Iris pigment epithelial cell (primary cell): ENCODE measurements around the gene CYREN.
"Not testable (repeated sequence)": the region's sequence is repeated elsewhere in the genome, so short reads cannot be mapped to it uniquely, and the experiment has no call there.

ENCODE experiments used
- DNase-seq: peaks from one replicate; pipeline ENCODE4 v3.0.0-alpha.2; 2011; ENCODE audit warnings: low read depth

The CYREN gene

DNA sequence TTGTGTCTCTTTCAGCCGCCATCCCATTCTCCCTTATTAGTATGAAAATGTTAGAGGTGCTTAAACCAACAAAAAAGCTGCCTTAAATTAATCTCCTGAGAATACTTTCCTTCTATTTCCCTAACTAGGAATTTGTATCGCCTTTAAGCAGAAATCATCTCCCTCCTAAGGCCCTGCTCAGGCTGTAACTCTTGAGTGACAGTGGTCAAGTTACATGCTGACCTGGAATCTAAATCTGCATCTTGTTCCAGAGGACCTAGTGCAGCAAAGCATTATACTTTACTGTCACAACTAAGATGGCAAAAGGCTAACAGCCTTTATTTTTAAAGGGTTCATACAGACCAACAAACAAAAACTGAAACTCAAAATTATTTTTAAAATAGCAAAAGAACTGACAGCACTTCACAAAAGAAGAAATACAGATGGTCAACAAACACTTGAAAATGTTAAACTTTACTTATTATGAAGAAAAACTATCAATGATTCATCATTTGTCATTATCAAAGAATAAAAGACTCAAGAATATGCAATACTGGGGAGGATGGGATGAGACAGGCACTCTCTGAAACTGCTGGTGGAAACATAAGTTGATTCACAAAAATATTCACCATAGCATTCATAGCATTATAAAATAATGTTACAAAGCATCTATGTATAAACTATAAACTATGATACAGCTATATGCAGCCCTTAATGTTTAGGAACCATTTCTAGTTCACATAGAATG lies 11.0 kb downstream of the CYREN start:
- peak; percentile 31 for DNase-seq

DNA sequence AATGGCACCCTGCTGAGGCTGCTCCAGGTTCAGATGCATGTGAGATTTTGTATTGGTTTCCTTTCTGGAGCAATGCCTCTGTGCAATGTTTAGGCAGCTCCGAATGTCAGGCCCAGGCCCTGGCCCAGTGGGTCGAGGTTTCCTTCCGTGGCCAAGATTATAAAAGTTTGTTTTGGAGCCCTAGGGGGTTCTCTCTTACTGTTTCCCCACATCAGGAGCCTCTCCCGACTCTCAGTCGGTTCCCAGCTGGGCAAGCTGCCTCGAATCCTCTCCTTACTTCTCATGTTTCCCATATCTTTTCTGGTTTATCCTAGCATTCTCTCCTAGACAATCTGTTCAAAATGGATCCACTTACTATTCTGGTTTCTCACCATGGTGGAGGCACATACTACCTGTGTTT lies 11.6 kb downstream of the CYREN start:
- DNase-seq: no peak

DNA sequence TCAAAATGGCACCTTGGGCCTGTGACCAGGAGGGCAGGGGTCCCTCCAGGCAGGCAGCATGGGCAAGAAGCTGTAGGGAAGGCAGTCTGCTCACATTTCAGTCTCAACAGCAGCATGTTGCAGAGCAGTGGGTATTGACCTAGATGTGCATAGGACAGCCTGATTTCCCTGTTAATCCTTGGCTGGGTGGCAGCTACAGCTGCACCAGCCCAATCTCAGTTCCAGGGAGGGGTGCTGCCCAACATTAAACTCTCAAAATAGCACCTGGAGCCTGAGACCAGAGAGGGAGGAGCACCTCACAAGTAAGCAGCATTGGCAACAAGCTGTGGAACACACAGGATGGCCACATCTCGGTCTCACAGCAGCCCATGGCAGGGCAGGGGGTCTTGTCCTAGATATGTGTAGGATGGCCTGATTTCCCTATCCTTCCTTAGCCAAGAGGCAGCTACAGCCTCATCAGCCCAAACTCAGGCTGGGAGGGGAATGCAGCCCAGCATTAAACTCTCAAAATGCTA lies 12.3 kb downstream of the CYREN start:
- no peak for DNase-seq

DNA sequence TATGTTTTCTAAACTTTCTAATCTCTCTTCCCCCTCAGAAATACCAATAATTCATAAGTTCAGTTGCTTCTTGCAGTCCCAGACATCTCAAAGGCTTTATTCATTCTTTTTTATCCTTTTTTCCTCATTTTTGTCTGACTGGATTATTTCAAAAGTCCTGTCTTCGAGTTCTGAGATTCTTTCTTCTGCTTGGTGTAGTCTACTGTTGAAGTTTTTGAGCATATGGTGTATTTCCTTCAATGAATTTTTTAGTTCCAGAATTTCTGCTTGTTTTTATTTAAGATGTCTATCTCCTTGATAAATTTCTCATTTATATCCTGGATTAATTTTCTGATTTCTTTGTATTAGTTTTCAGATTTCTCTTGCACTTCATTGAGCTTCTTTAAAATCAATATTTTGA lies 14.2 kb downstream of the CYREN start:
- DNase-seq: no peak

DNA sequence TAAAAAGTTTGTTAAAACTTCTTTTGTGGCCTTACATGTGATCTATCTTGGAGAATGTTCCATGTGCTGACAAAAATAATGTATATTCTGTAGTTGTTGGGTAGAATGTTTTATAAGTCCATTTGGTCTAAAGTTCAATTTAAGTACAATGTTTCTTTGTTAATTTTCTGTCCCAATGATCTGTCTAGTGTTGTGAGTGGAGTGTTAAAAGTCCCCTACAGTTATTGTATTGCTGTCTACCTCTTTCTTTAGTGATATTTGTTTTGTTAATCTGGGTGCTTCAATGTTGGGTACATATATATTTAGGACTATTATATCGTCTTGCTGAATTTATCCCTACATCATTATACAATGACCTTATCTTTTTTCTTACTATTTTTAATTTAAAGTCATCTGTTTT lies 15.8 kb downstream of the CYREN start:
- no peak for DNase-seq

DNA sequence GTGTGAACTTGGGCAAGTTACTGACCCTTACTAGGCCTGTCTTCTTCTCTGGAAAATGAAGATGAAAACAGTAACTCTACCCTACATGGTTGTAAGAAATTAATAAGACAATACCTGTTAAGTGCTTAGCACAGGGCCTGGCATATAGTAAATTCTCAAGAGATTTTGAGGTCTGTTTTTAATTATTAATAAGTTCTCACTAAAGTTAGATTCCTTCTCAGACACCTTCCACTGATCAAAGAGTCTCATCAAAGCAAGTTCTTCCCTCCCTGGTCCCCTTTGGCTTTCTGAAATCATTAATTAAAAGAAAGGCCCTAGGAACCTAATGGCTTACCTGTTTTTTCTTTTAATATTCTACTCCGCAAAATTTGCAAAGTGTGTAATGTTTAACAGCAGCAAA lies 18.1 kb downstream of the CYREN start:
- DNase-seq: no peak

DNA sequence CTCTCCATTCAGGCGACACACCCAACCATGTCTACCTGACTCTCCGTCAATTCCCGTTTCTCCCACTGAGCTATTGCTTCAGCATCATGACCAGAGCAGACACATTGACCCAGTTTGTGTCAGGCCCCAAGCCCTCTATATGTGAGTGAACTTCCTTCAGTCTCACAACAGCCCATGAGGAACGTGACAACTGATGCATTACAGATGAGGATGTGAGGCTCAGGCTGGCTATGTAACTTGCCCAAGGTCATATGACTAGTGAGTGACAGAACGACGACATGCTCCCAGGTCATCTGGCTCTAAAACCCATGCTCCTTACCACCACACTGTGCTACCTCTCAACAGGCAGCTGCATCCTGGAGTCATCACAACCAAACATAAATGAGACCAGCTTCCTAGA lies 19.0 kb downstream of the CYREN start:
- no peak for DNase-seq

DNA sequence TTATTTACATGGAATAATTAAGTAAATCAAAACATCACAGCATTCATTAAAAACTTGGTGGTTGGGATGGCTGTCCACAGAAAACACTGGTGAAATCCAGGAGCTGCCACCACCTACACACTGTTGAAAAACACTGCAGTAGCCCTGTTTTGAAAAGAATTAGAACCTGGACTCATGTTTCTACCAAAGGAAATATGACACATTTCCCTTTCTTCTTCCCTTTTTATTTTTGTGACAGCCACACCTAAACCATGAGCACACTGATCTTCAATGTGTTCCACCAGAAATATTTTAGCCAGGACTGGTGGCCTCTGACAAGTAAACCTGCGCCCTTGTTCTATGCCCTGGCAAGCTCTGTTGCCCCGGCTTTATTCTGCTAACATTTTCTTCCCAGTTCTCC lies 19.4 kb downstream of the CYREN start:
- DNase-seq: no peak

DNA sequence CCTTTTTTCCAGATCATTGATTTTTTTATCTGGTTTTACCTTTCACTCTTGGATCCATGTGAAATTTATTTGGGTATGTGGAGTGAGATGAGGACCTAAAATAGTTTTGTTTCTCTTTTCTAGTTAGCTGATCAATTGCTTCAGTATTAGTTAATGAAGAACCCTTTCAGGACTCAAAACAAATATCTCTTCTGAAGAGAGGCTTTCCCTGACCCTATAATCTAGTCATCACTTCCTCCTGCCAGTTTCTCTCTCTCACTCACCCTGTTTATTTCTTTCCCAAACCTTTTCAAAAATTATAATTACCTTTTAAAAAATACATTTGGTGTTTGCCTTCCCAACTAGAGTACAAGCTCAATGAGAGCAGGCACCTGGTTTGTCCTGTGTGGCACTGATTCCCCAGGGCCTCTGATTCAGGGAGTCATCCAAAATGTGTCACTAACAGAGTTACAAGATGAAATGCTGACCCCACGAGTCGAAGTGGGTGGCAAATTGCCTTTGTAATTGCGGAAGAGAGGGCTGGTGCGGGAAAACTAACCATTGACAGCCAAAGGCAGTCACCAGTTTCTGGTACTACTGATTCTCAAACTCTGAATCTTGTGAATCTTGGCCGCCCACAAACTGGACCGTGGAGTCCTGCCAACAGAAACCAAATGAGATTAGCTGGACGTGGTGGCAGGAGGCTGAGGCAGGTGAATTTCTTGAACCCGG lies 20.3 kb downstream of the CYREN start:
- DNase-seq: no peak

DNA sequence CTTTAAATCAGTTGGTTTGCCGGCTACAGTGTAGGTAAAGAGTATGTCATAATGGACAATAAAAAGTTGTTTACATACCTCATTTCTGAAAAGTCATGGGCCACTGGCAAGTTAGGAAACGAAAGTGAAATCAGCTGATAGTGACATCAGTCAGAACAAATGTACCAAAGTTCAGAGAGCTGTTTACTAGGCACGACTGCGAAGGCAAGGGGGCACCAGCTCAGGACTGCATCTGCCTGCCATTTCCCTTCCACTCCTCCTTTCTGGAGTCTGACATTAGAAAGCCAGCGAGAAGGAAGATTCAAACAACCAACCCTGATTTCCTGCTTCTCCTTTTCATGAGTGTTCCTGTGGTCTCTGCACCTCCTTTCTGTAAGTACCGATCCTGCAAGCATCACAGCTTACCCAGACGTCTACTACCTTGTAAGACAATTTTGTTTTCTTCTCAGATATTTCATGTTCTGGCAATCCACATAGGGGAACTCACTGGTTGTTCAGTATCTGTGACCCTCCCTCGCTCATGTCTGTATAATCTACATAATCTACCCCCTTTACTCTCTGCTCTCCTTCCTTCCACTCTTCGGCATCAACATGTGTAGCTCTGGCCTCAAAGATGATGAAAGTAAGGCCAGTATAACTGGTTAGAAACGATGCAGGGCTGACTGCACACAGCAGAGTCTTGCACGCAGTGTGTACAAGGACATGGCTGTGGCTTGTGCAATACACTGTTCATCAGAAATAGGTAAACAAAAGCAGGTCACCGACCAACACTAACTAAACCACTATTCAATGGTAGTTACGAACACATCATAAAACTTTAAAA lies 22.4 kb downstream of the CYREN start, which contains the start of gene TMEM140:
Gene TMEM140 (plus strand): TSS at position 174 of the 823 bp plus-strand sequence. CDS start 16,370 bp downstream, outside the sequence.
- peak; percentile 87 for DNase-seq

DNA sequence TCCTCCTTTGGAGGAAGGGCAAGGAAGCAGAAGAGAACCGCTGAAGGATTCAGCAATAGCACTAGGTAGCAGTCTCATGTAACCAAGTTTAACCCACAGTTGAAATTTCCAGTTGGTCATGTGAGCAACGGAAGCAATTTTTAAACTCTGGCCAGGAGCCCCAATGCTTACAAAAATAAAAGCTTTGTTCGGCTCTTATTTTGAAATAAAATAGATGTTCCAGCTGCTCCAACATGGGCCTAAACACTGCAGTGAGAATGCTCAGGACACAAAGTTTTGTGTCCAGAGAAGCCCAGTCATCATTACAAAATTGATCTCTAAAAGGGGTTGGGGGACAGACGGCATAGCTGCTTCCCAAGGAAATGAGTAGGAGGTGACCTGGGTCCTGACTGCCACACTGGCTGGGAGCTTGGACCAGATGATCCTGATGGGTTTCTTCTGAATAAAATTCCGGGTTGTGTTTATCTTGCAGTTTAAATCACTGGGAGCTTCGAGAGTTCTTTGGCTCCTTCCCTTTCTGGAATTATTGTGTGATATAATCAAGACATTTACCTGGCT lies 23.1 kb downstream of the CYREN start:
- peak; percentile 63 for DNase-seq

DNA sequence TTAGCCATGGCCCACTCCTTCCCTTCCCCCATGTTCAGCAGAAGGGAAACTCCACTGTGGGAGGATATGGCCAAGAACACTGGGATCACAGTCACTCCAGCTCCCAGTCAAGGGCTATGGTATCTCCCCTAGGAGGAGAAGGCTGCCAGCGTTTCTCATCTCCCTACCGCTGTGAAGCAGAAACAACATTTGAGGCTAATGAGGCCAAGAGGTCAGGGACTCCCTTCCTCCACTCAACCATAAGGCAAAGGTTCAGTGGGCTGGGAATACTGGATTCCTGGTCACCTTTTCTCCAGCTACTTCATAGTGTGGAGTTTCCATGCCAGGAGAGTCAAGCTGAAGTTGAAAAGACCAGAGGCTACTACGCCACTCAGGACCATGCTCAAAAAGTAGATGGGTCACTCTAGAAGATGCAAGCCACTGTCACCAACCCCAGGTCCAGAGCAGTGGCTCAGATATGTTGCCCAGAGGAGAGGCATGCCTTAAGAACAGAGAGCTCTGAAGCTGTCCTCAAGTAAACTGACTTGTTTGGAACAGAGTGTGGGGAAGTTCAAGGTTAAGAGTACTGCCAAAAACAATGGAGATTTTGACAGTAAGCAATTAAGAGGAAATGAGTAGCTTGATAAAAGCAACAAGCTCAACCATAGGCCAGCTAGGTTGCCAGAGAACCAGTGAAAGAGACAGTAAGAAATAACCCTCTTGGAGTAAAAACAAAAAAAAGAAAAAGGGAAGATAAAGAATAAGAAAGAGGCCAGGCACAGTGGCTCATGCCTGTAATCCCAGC lies 26.4 kb downstream of the CYREN start:
- DNase-seq: no peak

DNA sequence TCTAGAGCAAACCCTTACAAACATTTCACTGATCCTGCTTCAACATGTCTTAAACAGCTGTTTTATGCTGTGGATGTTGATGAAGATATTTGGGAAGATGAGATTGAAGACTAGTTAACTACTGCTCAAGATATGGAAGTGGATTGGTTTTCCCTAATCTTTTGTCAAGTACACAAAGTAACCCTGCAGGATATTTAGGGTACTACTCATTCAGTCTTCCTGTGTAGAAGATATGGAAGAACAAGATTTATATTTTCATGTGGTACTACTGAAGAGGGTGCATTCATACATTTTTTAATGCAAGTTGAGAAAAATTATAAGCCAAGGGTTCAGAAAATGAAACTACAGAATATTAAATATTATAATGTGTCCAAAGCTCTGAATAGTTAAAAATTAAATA lies 40.9 kb downstream of the CYREN start:
- no peak for DNase-seq

DNA sequence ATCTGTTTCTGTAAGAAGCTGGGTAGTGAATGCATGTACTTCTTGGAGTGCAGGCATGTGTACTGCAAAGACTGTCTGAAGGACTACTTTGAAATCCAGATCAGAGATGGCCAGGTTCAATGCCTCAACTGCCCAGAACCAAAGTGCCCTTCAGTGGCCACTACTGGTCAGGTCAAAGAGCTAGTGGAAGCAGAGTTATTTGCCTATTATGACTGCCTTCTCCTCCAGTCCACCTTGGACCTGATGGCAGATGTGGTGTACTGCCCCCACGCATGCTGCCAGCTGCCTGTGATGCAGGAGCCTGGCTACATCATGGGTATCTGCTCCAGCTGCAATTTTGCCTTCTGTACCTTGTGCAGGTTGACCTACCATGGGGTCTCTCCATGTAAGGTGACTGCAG lies 41.6 kb downstream of the CYREN start:
- DNase-seq: no peak

DNA sequence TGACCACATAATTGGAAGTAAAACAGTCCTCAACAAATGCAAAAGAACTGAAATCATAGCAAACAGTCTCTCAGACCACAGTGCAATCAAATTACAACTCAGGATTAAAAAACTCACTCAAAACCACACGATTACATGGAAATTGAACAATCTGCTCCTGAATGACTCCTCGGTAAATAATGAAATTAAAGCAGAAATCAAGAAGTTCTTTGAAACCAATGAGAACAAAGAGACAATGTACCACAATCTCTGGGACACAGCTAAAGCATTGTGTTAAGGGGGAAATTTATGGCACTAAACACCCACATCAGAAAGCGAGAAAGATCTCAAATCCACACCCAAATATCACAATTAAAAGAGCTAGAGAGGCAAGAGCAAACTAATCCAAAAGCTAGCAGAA lies 45.9 kb downstream of the CYREN start:
- DNase-seq: not testable (repeated sequence)

DNA sequence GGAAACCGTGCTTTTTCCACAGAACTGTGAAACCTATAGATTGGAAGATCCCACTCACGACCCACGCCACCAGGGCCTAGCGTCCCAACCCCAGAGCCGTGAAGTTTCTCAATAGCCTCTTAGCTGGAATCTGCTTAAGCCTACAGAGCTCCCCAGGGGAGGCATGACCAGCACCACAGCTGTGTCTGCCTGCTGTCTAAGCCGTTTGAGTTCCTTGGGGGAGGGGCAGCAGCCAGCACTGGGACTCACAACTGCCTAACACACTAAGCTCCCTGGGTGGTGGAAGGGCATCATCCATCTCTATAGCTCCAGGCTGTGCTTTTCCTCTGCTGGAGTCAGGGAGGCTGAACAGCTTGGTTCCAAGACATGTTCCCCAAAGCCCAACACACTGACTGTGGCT lies 48.6 kb downstream of the CYREN start:
- DNase-seq: no peak

DNA sequence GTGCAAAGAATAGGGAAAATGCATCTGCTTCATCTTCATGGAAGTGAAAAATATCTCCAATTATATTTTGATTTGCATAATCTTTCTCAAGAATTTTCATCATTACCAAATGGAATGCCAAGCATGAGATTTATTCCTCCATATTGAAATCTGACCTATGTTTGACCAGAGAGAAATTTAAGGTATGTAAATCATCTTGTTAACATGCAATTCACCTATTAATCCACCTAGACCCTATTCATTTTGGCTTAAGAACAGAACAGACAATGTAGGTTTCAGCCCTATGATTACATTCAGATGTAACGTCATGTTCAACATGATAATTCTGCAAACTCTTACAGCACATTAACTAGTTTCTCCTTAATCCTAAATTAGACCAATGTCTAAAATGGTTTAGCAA lies 53.4 kb downstream of the CYREN start:
- no peak for DNase-seq
